ENCODE data around the gene MISFA.
A peak's percentile ranks its signal among the peaks of the same experiment; 100 is the strongest.

Gene MISFA

GRCh38 chr11:18575361-18575760, 24.2 kb upstream of the MISFA start:
- peaks cover 8 to 16% of the 10 kb centered on the region in 2 experiments for H3K4me1 ChIP-seq (ENCODE audit: control insufficient read depth in 1 of 2, insufficient read depth in 1 of 2, low read depth in 1 of 2, low read length in 1 of 2)
- no peak for TF ChIP-seq CTCF (IDR thresholded peaks at IDR 0.05)
- H3K27ac ChIP-seq: no peak overlapping the region
- H3K27me3 ChIP-seq: no peaks in the 10 kb centered on the region
- peaks cover 62% of the 10 kb centered on the region for H3K36me3 ChIP-seq
- H3K4me3 ChIP-seq (ENCODE audit: low read depth in 1 of 2, low read length in 1 of 2): no peak overlapping the region
- no peaks in the 10 kb centered on the region for H3K9me3 ChIP-seq

- Histone ChIP-seq H3K4me1 (ENCODE audit: control insufficient read depth in 1 of 2, insufficient read depth in 1 of 2, low read depth in 1 of 2, low read length in 1 of 2) (no peaks in the 10 kb centered on the region), H3K9me3 (no peaks in the 10 kb centered on the region), H3K4me3 (ENCODE audit: low read depth in 1 of 2, low read length in 1 of 2) (no peak overlapping the region), H3K36me3 (peaks cover 49% of the 10 kb centered on the region), H3K27me3 (no peaks in the 10 kb centered on the region), H3K27ac (no peak overlapping the region)
- no peak for TF ChIP-seq CTCF (IDR thresholded peaks at IDR 0.05)
Observed at GRCh38 chr11:18578975-18579598, 20.5 kb upstream of the MISFA start.

- H3K9me3 ChIP-seq: no peaks in the 10 kb centered on the region
- peaks cover 38% of the 10 kb centered on the region for H3K36me3 ChIP-seq
- no peak overlapping the region for H3K4me3 ChIP-seq (ENCODE audit: low read depth in 1 of 2, low read length in 1 of 2)
- no peak overlapping the region for H3K27ac ChIP-seq
- H3K4me1 ChIP-seq (ENCODE audit: control insufficient read depth in 1 of 2, insufficient read depth in 1 of 2, low read depth in 1 of 2, low read length in 1 of 2): no peaks in the 10 kb centered on the region
- TF ChIP-seq CTCF (IDR thresholded peaks at IDR 0.05): no peak
- H3K27me3 ChIP-seq: no peaks in the 10 kb centered on the region
Observed at GRCh38 chr11:18580113-18580766, 19.3 kb upstream of the MISFA start.

GRCh38 chr11:18581825-18582224, 17.8 kb upstream of the MISFA start:
- no peaks in the 10 kb centered on the region for H3K4me1 ChIP-seq (ENCODE audit: control insufficient read depth in 1 of 2, insufficient read depth in 1 of 2, low read depth in 1 of 2, low read length in 1 of 2)
- H3K27ac ChIP-seq: no peak overlapping the region
- no peaks in the 10 kb centered on the region for H3K9me3 ChIP-seq
- H3K4me3 ChIP-seq (ENCODE audit: low read depth in 1 of 2, low read length in 1 of 2): no peak overlapping the region
- no peak for TF ChIP-seq CTCF (IDR thresholded peaks at IDR 0.05)
- H3K36me3 ChIP-seq: peaks cover 22% of the 10 kb centered on the region
- no peaks in the 10 kb centered on the region for H3K27me3 ChIP-seq

GRCh38 chr11:18588297-18589252, 11.0 kb upstream of the MISFA start, which contains the start of gene UEVLD:
UEVLD (minus strand) TSS chr11:18588734; CDS start chr11:18588654, 80 bp downstream.
- Histone ChIP-seq H3K4me3 (ENCODE audit: low read depth in 1 of 2, low read length in 1 of 2) (peak within 1 kb of the TSS; percentile 76 to 90), H3K9me3 (no peaks in the 10 kb centered on the region), H3K27ac (peak within 1 kb of the TSS; percentile 76), H3K27me3 (no peaks in the 10 kb centered on the region), H3K4me1 (ENCODE audit: control insufficient read depth in 1 of 2, insufficient read depth in 1 of 2, low read depth in 1 of 2, low read length in 1 of 2) (peaks cover 11 to 16% of the 10 kb centered on the region in 2 experiments), H3K36me3 (no peaks in the 10 kb centered on the region)
- TF ChIP-seq CTCF (IDR thresholded peaks at IDR 0.05): no peak
